VCaP (cell line): Measurements from ENCODE around the gene PARD6B.
"Not testable (repeated sequence)": the region's sequence is repeated elsewhere in the genome, so short reads cannot be mapped to it uniquely, and the experiment has no call there.

Experiments
- H3K27ac ChIP-seq: fragments of 450-650 bp; 2 replicates; pipeline ENCODE4 v1.5.1; 2017
- TF ChIP-seq, protein P1 (sequence below): fragments of 450-650 bp; conservative IDR thresholded peaks from 2 replicates; pipeline ENCODE4 v1.5.1; 2017; ENCODE audit warnings: mild to moderate bottlenecking, moderate library complexity

Gene PARD6B

GRCh38 chr20:50695135-50695872 lies 36.1 kb upstream of the PARD6B start:
- TF ChIP-seq, protein P1, sequence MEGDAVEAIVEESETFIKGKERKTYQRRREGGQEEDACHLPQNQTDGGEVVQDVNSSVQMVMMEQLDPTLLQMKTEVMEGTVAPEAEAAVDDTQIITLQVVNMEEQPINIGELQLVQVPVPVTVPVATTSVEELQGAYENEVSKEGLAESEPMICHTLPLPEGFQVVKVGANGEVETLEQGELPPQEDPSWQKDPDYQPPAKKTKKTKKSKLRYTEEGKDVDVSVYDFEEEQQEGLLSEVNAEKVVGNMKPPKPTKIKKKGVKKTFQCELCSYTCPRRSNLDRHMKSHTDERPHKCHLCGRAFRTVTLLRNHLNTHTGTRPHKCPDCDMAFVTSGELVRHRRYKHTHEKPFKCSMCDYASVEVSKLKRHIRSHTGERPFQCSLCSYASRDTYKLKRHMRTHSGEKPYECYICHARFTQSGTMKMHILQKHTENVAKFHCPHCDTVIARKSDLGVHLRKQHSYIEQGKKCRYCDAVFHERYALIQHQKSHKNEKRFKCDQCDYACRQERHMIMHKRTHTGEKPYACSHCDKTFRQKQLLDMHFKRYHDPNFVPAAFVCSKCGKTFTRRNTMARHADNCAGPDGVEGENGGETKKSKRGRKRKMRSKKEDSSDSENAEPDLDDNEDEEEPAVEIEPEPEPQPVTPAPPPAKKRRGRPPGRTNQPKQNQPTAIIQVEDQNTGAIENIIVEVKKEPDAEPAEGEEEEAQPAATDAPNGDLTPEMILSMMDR, result no peak
- H3K27ac ChIP-seq, result no peak overlapping the region

DNA sequence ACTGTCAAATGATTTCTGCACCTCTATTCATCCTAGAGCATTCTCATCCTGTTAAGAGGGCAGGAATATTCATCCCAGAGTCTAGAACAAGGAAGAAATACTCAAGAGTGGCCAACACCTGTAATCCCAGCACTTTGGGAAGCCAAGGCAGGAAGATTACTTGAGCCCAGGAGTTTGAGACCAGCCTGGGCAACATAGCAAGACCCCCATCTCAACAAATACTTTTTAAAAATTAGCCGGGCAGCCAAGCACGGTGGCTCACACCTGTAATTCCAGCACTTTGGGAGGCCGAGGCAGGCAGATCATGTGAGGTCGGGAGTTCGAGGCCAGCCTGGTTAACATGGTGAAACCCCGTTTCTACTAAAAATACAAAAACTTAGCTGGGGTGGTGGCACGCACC lies 33.1 kb upstream of the PARD6B start:
- not testable (repeated sequence) for H3K27ac ChIP-seq

DNA sequence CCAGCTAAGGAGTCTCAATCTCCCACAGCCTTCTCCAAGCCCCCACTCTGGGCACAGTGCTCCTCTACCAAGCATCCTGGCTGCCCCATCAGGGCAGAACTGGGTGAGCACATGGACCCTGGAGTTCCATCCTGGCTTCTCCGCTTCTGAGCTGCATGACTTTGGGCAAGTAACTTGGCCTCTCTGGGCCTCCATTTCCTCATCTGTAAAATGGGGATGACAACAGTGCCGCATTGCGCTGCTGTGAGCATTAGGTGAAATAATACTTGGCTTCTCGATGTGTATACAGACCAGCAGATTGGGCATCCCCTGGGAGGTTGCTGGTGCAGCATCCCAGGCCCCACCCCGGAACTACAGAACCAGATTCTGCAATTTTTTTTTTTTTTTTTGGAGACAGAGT lies 31.7 kb upstream of the PARD6B start:
- TF ChIP-seq, protein P1, result no peak
- no peak overlapping the region for H3K27ac ChIP-seq

DNA sequence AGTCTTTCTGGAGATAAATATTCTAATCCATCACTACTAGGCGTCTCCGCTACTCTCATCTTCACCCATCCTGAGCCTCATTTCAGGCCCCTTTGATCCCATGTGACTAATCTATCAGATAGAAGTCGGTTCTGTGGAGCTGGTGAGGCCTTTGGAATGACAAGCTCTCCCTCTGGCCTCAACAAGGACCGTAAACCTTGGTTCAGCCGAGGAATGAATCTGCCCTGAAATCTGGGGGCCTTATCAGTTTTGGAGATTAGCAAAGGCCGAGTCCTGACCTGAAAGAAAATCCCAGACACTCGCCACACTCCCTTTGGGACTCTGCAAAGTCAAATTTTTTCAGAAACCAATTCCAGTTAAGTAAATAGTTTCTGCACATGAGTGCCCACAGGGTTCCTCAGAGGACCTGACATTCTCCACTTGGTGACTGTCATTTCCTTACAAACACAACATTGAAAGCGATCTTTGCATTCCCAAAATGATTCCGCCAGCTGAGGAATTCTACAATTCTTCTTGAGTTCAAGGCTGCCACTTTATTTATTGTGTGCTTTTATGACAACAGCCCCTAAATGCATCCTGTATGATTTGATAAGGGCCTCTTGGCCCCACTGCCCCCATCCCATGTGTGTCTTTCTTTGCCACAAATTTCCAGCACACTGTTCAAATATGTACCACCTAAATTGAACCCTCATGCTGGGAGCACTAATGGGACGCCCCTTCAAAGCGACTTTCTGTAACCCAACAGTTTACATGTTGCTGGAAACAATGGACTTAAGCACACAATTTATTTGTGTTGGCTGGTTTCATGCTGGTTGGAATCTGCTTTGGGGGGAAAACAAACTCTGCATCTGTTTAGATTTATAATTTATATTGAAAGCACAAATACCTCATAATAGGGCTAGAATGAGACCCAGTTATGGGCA lies 30.1 kb upstream of the PARD6B start:
- TF ChIP-seq, protein P1, result no peak
- H3K27ac ChIP-seq, result no peak overlapping the region

GRCh38 chr20:50703651-50704438 lies 27.5 kb upstream of the PARD6B start:
- H3K27ac ChIP-seq, result not testable (repeated sequence)

GRCh38 chr20:50704514-50704913 lies 26.9 kb upstream of the PARD6B start:
- no peak overlapping the region for H3K27ac ChIP-seq
- TF ChIP-seq, protein P1, result no peak

- TF ChIP-seq, protein P1, result no peak
- H3K27ac ChIP-seq, result no peak overlapping the region
These were observed 26.4 kb upstream of the PARD6B start for GRCh38 chr20:50704971-50705370.
